ENCODE results near the gene KCNRG.
"Not testable (repeated sequence)": the region's sequence is repeated elsewhere in the genome, so short reads cannot be mapped to it uniquely, and the experiment has no call there.

Gene KCNRG, protein sequence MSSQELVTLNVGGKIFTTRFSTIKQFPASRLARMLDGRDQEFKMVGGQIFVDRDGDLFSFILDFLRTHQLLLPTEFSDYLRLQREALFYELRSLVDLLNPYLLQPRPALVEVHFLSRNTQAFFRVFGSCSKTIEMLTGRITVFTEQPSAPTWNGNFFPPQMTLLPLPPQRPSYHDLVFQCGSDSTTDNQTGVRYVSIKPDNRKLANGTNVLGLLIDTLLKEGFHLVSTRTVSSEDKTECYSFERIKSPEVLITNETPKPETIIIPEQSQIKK

DNA sequence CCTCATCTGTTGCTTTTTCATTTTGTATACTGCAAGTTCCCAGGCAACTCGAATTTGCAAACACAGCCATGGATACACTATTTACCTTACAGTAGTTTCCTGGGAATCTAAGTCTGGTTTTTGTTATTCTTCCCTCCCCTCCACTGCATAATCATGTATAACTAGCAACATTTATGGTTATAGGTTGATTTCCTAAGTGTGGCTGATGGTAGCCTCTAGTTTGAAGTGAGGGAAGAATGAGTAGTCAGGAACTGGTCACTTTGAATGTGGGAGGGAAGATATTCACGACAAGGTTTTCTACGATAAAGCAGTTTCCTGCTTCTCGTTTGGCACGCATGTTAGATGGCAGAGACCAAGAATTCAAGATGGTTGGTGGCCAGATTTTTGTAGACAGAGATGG lies at the start of gene KCNRG:
Gene KCNRG, plus strand, starts transcription at position 187 of the 400 bp plus-strand sequence. Its CDS starts 50 bp downstream, at position 237.
- no peak for DNase-seq

DNA sequence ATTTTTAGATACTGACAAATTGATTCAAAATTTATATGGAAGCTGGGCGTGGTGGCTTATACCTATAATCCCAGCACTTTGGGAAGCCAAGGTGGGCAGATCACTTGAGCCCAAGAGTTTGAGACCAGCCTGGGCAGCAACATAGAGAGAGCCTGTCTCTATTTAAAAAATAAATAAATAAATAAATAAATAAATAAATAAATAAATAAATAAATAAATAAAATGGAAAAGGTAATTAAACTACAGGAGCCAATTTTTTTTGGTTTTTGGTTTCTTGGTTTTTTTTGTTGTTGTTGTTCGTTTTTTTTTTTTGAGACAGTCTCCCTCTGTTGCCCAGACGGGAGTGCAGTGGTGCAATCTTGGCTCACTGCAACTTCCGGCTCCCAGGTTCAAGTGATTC lies 47.8 kb upstream of the KCNRG start:
- DNase-seq: no peak

DNA sequence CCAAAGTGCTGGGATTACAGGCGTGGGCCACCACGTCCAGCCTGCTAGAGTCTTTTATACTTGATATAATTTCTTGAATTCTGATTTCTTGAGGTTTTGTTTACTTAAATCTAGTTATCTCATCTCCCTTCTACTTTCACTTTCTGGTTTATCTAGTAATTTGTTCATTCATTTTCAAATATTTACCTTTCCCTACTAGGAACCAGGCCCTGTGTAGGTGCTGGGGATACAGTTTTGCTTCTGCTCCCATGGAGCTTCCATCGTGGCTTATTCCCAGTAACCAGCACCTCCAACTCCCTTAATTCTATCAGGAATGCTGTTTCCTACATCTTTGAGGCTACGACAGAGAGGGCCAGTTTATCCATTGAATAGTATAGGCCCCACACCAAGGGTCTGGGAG lies 42.5 kb upstream of the KCNRG start:
- DNase-seq: no peak

DNA sequence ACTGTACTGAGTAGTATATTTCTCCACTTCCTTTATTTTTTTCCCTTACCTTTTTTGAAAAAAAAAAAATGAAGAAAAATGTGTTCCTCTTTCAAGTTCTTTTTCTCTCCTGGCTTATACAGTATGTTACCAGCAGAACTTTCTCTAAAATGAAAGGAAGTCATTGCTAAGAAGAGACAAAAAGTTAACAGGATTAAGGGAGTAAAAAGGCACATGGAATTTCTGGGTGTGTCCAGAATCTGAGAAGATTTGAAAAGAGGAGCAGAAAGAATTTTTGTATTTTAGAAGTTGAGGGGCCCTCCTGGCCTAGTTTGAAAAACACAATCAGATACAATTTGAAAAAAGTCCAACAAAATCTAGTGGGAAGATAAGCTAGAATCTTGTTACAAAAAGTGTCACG lies 39.4 kb upstream of the KCNRG start:
- DNase-seq: no peak

DNA sequence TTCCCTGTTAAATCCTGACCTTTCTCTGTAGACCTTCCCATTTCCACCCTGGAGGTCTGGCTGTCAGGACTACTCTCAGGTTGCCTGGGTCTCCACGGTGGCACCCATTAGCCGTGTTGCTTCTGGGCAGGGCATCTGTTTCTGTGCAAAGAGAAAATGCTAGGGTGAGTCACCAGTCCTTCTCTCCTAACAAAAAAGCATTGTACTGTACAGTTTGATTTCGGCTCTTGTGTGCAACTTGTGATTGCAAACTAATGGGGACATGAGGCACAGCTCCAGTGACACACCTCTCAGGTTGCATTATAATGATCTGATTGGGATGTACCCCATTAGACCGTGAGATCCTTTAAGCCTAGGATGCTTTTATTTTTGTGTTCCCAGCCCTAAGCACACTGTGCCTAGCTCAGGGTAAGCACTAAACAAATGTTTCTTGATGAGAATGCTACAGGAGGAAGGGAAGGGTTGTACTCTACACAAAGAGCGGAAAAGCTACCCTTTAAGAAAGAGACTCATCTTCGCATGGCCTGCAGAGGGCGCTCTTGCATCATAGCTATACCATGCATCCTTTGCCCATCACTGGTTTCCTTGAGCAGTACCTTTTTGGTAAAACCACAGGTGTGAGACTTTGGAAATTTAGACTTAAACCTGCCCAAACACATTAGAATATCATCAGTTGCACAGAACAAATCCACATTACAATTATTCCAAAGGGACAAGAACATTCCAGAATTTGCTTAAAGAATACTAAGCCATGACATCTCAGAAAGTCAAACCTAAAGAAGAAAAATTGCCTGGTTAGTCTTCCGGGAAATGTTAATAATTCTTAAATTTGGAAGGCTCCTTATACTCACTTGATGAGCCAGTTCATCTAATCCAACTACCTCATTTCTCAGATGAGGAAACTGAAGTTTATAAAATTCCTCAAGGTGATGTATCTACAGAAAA lies 38.7 kb upstream of the KCNRG start:
- DNase-seq: no peak

DNA sequence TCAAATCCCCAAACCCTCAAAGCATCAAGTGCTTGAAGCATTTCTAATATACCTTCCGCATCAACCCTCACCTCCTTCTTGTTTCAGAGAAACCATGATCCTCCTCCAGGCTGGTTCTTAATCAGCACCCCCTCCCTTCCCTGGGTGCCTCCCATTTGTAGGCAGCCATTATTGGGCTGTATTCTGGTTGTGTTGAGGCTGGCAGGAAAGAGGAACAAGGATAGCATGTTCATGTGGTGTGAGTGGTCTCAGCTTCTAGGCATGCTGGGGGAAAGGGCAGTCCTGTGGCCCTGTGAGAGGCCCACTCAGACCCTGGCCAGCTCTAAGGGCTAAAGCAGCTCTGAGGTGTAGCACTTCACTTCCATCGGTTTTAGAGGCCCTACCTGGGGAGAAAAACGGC lies 37.3 kb upstream of the KCNRG start:
- no peak for DNase-seq

DNA sequence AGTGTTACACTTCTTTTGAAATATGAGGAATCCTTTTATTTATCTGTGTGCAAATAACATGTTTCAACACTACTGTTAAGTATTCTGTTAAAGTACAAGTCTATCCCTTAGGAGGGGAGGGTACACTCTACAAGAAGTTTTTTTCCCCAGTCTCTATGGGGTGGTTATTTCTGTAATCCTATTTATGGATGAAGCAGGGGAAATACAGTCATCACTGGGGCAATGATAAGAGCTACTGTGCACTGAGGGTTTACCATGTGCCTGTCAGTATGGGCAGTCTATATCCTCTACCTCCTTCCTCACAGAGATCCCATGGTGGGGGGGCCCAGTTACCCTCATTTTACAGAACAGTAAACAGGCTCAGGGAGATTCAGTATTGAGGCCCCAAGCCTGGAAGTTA lies 35.0 kb upstream of the KCNRG start:
- DNase-seq: no peak

DNA sequence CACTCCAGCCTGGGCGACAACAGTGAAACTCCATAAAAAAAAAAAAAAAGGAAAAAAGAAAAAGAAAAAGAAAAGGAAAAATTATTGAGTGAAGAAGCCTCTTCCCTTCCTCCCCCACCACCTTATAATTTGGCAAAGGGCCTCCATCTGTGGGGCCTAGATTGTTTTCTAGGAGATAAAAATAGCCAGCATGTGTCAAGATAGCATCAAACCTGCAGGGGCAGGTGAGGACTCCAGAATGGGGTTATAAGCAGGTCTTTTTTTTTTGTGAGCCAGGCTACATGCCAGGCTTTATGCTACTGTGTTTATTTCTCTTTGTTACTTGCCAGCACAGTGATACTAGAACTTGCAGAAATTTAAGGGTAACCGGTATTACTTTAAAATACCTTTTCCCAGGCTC lies 30.1 kb upstream of the KCNRG start:
- no peak for DNase-seq

DNA sequence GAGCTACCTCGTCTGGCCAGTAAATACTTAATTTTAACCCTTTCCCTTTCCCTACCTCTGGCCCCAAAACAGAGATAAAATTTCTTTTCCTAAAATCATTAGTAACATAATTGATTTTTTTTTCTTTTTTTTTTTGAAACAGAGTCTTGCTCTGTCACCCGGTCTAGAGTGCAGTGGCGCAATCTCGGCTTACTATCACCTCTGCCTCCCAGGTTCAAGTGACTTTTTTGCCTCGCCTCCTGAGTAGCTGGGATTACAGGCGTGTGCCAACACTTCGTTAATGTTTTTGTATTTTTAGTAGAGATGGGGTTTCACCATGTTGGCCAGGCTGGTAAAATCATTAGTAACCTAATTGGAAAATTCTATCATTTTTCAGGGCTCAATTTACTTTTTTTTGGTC lies 28.8 kb upstream of the KCNRG start:
- no peak for DNase-seq

DNA sequence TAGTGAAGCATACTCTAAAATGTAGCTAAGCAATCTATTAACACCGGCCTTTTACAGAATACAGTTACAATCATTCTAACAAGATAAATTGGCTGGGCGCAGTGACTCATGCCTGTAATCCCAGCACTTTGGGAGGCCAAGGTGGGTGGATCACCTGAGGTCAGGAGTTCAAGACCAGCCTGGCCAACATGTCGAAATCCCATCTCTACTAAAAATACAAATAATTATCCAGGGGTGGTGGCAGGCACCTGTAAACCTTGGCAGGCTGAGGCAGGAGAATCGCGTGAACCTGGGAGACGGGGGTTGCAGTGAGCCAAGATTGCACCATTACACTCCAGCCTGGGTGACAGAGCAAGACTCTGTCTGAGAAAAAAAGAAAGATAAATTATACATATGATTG lies 24.6 kb upstream of the KCNRG start:
- not testable (repeated sequence) for DNase-seq

DNA sequence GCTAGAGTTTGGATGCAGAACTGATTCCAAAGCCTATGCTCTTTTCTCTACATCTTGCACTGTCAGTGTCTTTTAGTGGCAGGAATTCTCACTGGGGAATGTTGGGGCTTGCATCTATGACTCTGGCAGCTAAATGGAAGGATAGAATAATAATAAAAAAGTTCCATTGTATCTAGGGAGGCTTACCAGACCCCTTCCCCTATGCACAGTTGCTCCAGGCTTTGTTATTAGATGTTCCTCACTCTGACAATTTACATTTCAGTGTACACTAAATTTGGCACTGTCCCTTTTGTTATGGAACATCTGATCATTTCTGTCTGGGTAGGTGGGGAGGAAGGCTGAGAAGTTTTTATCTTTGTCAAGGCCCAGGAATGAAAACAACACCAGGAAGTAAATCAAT lies 22.1 kb upstream of the KCNRG start:
- DNase-seq: no peak

DNA sequence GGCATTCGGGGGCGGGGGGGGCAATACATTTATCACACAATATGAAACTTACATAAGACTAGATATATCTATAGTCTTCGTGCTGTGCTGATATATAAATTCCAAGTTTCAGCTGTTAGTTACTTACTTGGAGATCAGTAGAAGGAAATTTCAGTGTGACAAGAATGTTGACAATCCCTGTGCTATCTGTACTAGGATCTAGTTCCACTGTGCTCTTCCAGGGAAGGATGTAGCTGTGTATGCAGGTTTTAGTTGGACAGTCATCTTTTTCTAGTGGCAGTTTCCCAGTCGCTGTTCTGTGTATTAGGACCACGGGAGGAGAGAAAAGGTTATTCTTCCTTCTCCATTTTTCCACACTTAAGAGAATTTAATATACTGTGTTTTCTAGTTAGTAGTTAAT lies 21.6 kb upstream of the KCNRG start:
- no peak for DNase-seq

DNA sequence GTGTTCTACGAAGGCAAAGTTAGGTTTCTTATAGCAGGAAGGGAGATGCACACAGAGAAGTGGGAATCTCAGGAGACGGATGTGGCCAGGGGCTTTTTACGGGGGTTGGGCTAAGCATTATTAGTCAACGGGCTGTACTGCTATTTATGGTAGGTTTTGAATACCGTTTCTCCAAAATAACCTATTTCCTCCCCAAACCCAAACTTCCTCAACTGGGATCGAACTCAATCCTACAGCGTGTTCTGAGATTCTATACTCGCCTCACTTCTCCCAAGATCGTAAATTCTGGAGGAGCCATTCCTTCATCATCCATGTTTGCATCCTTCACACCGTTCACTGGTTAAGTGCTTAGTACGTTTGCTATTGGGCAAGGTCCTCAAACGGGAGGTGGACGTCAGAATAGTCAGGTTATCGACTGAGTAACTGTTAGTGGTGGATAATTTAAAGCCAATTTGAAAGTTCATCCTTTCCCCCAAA lies 19.6 kb upstream of the KCNRG start:
- DNase-seq: no peak

DNA sequence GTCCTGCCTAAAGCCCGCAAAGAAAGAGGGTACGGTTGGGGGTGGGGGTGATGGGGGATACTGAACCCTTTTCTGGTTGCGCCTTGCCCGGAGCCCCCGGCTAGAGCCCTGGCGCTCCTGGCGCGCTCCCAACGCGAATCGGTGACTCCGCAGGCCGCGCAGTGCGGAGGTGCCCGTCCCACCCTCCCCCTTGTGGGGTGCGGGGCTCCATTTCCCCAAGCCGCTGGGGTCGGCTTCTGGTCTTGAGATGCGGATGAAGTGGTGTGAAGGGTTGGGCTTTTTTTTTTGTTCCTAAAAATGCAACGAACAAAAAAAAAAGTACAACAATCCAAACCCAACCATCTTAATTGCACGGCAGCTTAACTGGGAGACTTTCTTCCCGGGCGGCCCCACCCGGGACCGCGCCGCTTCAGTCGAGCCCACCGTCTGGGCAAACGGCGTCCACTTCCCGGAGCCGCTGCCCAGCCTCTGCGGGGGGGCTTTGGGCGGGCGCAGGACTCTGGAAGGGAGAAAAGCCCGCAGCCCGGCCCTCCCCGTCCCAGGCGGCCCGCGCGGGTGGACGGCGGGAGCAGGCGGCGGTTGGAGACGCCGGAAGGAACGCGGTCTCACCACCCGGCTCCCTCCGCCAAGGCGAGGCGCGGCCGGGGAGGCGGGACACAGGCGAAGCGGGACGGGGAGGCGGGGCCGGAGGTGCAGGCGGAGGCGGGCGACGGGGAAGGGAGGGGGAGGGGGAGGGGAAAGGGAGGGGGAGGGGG lies 18.9 kb upstream of the KCNRG start:
- no peak for DNase-seq

DNA sequence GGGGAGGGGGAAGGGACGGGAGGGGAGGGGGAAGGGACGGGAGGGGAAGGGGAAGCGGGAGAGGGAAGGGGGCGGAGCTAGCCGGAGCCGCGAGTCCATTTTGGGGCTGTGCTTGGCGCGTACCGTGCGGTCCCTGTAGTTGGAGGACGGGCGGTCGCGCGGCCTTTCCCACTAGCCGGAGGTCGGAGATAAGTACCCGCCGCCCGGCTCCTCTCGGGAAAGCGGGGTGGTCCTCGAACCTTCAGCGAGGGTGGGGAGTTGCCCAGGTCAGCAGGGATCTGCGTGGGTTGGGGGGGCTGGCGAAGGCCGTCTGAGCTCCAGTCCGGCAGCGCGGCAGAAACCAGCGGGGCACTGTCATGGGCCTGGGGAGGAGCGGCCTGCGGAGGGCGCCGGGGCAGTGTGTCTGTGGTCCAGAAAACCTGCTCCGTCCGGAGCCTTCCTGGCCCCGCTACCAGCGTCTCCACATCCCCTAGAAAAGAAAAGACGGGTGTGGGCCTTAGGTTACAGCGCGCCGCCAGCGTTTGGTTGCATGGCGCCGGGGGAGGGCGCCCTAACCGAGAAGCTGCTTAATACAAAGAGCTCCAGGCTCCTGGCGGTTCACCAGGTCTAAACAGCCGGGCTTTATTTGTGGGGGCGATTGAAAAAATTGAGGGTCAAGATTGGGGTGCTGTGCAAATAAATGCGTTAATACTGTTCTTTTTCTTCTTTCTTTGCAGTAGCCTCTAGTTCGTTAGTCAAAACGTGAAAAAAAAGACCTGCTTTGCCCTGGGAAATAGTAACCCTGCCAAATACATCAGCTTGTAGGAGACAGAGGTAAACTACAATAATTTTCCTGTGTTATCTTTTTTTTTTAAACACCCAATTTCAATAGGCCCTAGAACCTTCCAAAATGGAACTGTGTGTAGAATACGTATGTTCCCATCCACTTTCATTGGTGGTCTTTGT lies 18.0 kb upstream of the KCNRG start, which contains the start of gene TRIM13:
Gene TRIM13, plus strand, starts transcription at position 92 of the 945 bp plus-strand sequence. CDS start 14,899 bp downstream, outside the sequence.
- DNase-seq: peak; percentile 14

DNA sequence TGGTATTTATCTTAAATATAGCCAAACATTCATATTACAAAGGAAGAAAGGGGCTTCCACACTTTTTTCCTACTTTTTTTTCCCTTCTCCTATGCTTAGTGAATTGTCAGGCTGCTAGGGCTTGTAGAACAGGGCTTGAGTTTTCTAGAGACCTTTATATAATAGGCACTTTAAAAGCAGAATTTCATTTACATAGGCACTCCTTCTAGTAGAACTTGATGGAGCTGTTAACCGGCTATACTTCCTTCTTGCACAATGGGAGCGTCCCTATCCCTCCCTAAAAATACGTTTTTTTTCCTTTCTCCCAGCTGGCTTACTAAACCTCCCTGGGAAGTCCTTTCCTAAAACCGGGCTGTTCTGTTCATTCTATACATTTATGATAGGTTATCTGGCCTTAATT lies 17.3 kb upstream of the KCNRG start:
- DNase-seq: no peak

DNA sequence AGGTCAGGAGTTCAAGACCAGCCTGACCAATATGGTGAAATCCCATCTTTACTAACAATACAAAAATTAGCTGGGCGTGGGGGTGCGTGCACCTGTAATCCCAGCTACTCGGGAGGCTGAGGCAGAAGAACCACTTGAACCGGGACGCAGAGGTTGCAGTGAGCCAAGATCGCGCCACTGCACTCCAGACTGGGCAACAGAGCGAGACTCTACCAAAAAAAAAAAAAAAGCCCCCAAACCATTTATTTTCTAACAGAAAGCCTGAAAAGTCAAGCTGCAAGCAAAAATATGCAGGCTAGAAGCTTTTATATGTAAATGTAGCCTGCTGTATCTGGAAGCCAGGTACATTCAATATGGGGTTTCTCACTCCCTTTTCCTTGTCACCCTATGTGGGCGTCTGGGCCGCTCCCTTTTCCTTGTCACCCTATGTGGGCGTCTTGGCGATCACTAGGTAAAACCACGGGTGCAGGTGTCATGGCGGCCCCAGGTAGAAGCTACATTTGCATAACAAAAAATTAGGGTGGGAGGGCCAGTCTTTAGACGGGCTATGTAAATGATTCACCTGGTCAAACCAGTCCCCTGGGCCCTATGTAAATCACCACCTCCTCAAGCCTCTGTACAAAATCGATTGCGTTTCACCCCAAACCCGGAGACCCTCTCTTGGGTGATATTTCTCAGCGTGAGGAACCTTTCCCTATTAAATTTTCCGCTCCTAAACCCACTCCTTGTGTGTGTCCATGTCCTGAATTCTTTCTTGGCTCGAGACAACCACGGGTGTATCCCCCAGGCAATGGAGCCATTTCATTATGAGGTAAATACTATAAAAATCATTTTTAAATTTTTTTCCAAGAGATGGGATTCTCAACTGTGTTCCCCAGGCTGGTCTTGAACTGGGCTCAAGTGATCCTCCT lies 16.3 kb upstream of the KCNRG start:
- no peak for DNase-seq

DNA sequence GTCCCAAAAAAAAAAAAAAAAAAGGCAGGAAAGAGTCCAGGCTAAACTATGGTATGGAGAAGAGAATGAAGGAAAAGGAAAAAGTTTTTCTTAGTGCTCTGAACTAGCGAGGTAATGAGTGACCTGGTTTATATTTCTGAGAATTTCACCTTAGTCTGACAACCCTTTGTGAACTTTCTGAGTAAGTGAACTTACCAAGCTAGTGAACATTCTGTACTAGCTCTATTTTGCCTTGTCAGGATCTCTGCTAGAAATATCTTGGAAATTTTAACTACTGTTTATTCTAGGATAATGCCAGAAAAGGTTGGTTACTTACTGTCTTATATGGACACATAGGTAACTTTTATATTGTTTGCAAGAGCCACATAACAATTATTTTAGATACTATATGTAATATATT lies 14.0 kb upstream of the KCNRG start:
- DNase-seq: no peak

DNA sequence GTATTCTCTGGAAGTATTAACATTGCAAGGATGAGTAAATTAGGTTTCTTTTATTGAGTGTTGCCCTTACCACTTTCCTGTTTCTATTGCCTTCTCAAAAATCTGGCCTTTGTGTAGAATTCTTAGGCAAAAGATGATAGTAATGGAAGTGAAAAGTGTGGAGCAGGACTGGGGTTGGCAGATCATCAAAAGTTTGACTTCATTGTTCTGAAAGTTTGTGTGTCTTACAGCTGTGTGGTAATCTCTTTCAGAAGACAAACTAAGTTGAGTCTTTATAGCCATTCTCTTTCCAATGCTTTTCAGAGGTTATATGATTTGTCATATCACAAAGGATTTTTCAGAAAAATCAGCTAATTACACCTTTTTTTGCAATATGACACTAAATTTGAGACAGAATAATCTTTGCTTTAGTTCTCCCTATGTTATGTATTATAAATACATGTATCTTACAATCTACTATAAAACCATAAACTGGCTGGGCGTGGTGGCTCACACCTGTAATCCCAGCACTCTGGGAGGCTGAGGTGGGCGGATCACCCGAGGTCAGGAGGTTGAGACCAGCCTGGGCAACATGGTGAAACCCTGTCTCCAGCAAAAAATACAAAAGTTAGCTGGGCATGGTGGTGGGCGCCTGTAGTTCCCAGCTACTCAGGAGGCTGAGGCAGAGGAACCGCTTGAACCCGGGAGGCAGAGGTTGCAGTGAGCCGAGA lies 8.7 kb upstream of the KCNRG start:
- no peak for DNase-seq

DNA sequence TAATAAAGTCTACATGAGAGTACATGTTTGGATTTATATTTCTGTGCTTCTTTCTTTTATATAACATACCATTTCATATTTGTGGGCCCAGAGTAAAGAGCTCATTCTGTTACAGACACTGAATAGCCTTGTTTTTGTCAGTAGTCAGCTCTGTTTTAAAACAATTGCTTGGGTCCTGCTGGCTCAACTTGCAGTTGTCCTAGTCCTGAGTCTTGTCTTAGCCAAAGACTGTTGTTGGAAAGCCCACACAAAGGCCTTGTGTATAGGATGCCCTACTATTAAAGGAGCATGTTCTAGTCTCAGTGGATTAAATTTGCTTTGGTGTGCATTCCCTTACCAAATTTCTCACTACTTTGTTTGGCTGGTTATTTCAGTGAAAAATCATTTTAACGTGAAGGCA lies 3.8 kb upstream of the KCNRG start:
- DNase-seq: no peak
